NB4 (cell line): ENCODE data around the gene NOTCH3.

Experiments used
- MAX ChIP-seq: IDR thresholded peaks from 2 replicates; pipeline ENCODE4 v1.6.1; 2011; ENCODE audit warnings: low read depth, low read length
- POLR2A ChIP-seq: IDR thresholded peaks from 2 replicates; pipeline ENCODE4 v1.6.1; 2011; ENCODE audit warnings: mild to moderate bottlenecking; ENCODE audit not compliant: insufficient read length; ENCODE audit errors: extremely low read depth
- TF ChIP-seq, protein P1 (sequence below): IDR thresholded peaks from one replicate; pipeline ENCODE4 v1.5.1; 2012; ENCODE audit warnings: low read depth, low read length

- TF ChIP-seq, protein P1, sequence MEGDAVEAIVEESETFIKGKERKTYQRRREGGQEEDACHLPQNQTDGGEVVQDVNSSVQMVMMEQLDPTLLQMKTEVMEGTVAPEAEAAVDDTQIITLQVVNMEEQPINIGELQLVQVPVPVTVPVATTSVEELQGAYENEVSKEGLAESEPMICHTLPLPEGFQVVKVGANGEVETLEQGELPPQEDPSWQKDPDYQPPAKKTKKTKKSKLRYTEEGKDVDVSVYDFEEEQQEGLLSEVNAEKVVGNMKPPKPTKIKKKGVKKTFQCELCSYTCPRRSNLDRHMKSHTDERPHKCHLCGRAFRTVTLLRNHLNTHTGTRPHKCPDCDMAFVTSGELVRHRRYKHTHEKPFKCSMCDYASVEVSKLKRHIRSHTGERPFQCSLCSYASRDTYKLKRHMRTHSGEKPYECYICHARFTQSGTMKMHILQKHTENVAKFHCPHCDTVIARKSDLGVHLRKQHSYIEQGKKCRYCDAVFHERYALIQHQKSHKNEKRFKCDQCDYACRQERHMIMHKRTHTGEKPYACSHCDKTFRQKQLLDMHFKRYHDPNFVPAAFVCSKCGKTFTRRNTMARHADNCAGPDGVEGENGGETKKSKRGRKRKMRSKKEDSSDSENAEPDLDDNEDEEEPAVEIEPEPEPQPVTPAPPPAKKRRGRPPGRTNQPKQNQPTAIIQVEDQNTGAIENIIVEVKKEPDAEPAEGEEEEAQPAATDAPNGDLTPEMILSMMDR = no peak
- TF ChIP-seq POLR2A (no peak), MAX (no peak)
These were observed 80.4 kb downstream of the NOTCH3 start for GRCh38 chr19:15120135-15121026.
